GM12891 (cell line): ENCODE results near the gene ZNF580.

Experiments
- POLR2A ChIP-seq: IDR thresholded peaks from 2 replicates; pipeline ENCODE4 v1.6.1; 2011; ENCODE audit warnings: low read depth, low read length, control low read depth
- POLR2AphosphoS5 ChIP-seq: IDR thresholded peaks from 2 replicates; pipeline ENCODE4 v1.6.1; 2011; ENCODE audit warnings: low read depth, low read length, control low read depth

- no peak for TF ChIP-seq POLR2A
- no peak for TF ChIP-seq POLR2AphosphoS5
Observed at GRCh38 chr19:55641426-55642152, 787 bp downstream of the ZNF580 start.
